Chondrocyte (in vitro differentiated cells): ENCODE results near the gene F2R. TPM values are rescaled to one million over a fixed set of nuclear protein-coding genes. Genes with fewer than 3 reads are reported as not detected.

Source experiments
- DNase-seq: peaks from one replicate; pipeline ENCODE4 v3.0.0; 2021; ENCODE audit warnings: mixed read lengths, low spot score
- H3K27ac Mint-ChIP-seq: one replicate; pipeline ENCODE4 v1.8.0; 2021; ENCODE audit warnings: mild to moderate bottlenecking, moderate library complexity, mixed read lengths; ENCODE audit not compliant: unreplicated experiment
- H3K27me3 Mint-ChIP-seq: 2 replicates; pipeline ENCODE4 v1.8.0; 2021; ENCODE audit warnings: low read depth, mixed read lengths
- H3K36me3 Mint-ChIP-seq: 2 replicates; pipeline ENCODE4 v1.8.0; 2021; ENCODE audit warnings: low read depth, mixed read lengths
- H3K4me1 Mint-ChIP-seq: 2 replicates; pipeline ENCODE4 v1.8.0; 2021; ENCODE audit warnings: low read depth, mild to moderate bottlenecking, mixed read lengths
- H3K4me3 Mint-ChIP-seq: one replicate; pipeline ENCODE4 v1.8.0; 2021; ENCODE audit warnings: mild to moderate bottlenecking, moderate library complexity, mixed read lengths; ENCODE audit not compliant: unreplicated experiment
- H3K9me3 Mint-ChIP-seq: 2 replicates; pipeline ENCODE4 v1.8.0; 2021; ENCODE audit warnings: low read depth, mixed read lengths
- total RNA-seq: library from RNA; stranded (reverse); gene quantifications from 3 replicates; pipeline ENCODE4 v1.2.1, GENCODE V29; 2021
- TF ChIP-seq, protein P1 (sequence below): fragments of 200-600 bp; sonication (generic); IDR thresholded peaks from 2 replicates; pipeline ENCODE4 v1.5.0; 2021; ENCODE audit warnings: antibody characterized with exemption, mild to moderate bottlenecking, moderate library complexity

The F2R gene
- total RNA-seq, 1 donor from 2014 or later, result 126 TPM

DNA sequence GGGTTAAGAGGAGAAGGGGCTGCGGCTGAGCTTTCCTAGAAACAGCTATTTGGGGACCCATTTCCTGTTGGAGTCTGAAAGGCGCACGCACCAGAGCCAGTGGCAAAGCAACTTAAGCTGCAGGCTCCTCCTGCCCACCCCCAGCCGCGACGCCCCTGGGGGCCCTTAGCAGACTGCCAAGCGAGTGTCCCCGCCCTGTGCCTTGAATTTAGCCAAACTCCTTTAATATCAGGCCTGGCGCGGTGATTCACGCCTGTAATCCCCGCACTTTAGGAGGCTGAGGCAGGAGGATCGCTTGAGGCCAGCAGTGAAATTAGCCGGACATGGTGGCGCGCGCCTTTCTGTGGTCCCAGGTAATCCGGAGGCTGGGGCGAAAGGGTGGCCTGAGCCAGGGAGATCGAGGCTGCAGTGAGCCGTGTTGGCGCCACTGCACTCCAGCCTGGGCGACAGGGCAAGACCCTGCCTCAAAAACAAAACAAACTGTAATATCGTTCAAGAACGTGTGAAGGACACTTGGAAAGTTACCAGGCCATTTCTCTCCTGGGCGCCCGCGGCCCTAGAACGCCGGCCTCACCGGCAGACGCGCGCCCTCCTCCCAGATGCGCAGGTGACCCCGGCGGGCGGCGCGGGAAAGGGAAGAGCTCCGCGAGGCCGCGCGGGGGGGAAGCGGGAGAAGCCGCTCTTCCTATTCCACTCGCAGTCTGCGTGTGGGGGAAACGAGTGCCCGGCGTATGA lies 1.0 kb upstream of the F2R start:
- H3K9me3 Mint-ChIP-seq, result no peaks in the 10 kb centered on the region
- peak overlapping the region; percentile 88 for H3K4me3 Mint-ChIP-seq
- peaks cover 48% of the 10 kb centered on the region for H3K4me1 Mint-ChIP-seq
- no peak for DNase-seq
- TF ChIP-seq, protein P1, sequence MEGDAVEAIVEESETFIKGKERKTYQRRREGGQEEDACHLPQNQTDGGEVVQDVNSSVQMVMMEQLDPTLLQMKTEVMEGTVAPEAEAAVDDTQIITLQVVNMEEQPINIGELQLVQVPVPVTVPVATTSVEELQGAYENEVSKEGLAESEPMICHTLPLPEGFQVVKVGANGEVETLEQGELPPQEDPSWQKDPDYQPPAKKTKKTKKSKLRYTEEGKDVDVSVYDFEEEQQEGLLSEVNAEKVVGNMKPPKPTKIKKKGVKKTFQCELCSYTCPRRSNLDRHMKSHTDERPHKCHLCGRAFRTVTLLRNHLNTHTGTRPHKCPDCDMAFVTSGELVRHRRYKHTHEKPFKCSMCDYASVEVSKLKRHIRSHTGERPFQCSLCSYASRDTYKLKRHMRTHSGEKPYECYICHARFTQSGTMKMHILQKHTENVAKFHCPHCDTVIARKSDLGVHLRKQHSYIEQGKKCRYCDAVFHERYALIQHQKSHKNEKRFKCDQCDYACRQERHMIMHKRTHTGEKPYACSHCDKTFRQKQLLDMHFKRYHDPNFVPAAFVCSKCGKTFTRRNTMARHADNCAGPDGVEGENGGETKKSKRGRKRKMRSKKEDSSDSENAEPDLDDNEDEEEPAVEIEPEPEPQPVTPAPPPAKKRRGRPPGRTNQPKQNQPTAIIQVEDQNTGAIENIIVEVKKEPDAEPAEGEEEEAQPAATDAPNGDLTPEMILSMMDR, result no peak
- H3K27me3 Mint-ChIP-seq, result no peaks in the 10 kb centered on the region
- H3K36me3 Mint-ChIP-seq, result peaks cover 3% of the 10 kb centered on the region
- H3K27ac Mint-ChIP-seq, result peak overlapping the region; percentile 83

DNA sequence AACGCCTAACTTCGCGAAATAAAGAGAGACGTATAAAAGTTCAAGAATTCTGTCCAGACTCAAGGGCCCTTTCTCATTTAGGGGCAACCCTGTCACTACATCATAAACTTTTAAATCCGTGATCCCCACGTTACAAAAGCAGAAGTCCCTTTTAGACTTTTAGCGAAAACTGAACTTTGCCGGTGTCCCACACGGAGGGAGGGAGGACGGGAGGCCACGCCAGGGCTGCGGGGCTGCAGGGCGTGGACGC lies 515 bp upstream of the F2R start:
- Mint-ChIP-seq H3K9me3 (no peaks in the 10 kb centered on the region), H3K4me3 (peak overlapping the region; percentile 88), H3K27me3 (no peaks in the 10 kb centered on the region), H3K4me1 (peaks cover 44% of the 10 kb centered on the region), H3K36me3 (peaks cover 3% of the 10 kb centered on the region), H3K27ac (peak overlapping the region; percentile 83)
- TF ChIP-seq, protein P1, result no peak
- no peak for DNase-seq

DNA sequence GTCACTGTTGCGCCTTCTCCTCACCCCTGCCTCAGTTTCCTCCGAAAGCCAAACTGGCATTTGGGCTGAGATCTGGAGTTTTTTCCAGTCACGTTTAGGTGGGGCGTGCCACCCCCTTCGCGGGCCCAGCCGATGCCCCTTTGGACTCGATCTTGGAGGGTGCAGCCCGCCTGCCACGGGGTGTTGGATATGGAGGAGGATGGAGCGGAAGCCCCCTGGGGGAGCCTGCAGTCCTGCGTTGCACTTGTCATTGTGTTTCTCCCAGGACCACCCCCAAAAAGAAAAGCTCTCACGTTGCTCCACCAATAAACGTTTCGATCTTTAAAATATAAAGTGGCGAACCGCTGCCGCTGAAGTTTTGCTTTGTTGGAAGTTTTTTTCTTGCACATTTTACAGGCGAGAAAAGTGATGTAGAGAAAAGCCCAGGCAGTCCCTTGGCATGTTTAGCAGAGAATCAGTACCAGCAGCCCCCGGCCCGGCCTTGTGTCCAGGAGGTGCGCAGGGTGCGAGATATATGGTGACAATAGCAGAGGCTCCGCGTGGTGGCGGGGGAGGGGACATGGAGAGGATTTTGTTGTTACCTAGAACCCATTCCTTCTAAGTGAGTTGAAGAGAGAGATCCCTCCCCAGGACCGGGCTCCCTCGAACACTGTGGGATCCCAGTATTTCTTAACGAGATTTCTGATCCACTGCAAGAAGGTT lies 681 bp downstream of the F2R start:
- H3K36me3 Mint-ChIP-seq, result peaks cover 3% of the 10 kb centered on the region
- no peaks in the 10 kb centered on the region for H3K9me3 Mint-ChIP-seq
- H3K27me3 Mint-ChIP-seq, result no peaks in the 10 kb centered on the region
- H3K4me1 Mint-ChIP-seq, result peaks cover 41% of the 10 kb centered on the region
- TF ChIP-seq, protein P1, result no peak
- peak overlapping the region; percentile 88 for H3K4me3 Mint-ChIP-seq
- H3K27ac Mint-ChIP-seq, result peak overlapping the region; percentile 81
- no peak for DNase-seq

DNA sequence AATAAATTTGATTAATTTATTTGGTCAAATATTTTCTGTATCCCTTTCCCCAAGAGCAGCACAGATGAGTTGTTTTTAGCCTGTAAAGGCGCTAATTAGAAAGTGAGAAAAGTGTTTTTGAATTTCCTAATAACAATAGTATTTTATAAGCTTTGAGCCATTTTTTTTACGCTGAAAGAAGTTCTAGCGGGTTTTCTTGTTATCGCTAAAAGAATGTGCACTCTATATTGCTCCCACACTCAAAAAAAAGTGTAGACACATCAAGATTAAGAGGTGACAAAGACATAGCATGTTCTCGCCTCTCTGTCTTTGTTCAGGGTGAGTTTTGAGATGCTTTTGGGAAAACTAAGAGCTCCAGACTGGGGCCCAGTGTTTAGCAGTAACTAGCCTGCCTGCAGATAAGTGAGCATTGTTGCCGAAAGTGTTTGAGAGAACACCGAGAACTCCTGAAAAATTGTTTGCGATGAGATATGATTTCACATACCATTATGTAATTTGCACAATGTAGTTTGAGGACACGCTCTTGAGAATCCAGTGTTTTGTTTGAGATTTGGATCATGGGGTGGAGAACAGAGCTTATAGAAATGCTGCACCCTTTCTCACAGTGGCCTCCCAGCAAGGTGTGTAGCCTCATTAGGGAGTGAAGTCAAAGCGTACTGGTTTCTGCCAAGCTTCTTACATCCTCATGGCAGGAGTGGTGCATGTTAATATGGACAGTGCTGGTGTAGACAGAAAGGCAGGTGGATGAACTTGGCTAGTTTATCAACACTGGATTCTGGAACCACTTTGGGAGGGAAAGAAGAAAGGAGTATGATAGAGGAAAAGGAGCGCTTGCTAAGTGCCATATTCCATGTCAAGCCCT lies 1.5 kb downstream of the F2R start:
- peaks cover 44% of the 10 kb centered on the region for H3K4me1 Mint-ChIP-seq
- peaks cover 3% of the 10 kb centered on the region for H3K36me3 Mint-ChIP-seq
- peak overlapping the region; percentile 81 for H3K27ac Mint-ChIP-seq
- H3K4me3 Mint-ChIP-seq, result peak overlapping the region; percentile 88
- no peaks in the 10 kb centered on the region for H3K9me3 Mint-ChIP-seq
- H3K27me3 Mint-ChIP-seq, result no peaks in the 10 kb centered on the region
- TF ChIP-seq, protein P1, result no peak
- no peak for DNase-seq

DNA sequence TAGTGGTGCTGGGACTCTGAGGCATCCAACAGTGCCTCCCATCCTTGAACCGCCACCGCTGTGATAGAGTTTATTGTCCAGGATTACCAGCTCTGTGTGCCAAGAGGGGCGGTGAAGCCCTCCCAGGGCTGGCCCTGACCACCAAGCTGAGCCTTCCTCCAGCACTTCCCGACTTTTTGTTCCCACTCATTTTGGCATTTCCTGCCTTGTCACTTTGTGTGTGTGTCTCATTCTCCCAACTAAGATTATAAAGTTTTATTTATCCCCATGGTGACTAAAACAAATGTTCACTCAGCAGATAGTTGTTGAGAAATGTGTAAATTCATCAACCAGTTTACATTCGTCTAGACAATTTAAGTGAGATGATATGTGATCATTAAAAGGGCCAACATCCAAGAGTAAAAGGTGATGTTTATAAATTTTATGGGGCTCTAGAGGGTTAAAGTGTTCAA lies 2.5 kb downstream of the F2R start:
- Mint-ChIP-seq H3K27ac (peak overlapping the region; percentile 87), H3K36me3 (peaks cover 3% of the 10 kb centered on the region), H3K4me3 (peak overlapping the region; percentile 88), H3K27me3 (no peaks in the 10 kb centered on the region), H3K4me1 (peaks cover 52% of the 10 kb centered on the region), H3K9me3 (no peaks in the 10 kb centered on the region)
- TF ChIP-seq, protein P1, result no peak
- DNase-seq, result no peak
